HUES64 (cell line): ENCODE data around the gene VWA3B.
A peak's percentile ranks its signal among the peaks of the same experiment; 100 is the strongest.

Experiments
- H3K27ac ChIP-seq: 2 replicates; pipeline ENCODE4 v1.7.0; 2013; ENCODE audit warnings: low read depth, low read length, inconsistent platforms
- H3K27me3 ChIP-seq: 2 replicates; pipeline ENCODE4 v1.6.1; 2013; ENCODE audit warnings: mild to moderate bottlenecking, low read length; ENCODE audit not compliant: insufficient read depth
- H3K36me3 ChIP-seq: 2 replicates; pipeline ENCODE4 v1.6.1; 2013; ENCODE audit warnings: mild to moderate bottlenecking, low read length; ENCODE audit not compliant: insufficient read depth
- H3K4me1 ChIP-seq: 2 replicates; pipeline ENCODE4 v1.6.1; 2013; ENCODE audit warnings: mild to moderate bottlenecking, low read length, moderate library complexity; ENCODE audit not compliant: insufficient read depth
- H3K4me3 ChIP-seq: 2 replicates; pipeline ENCODE4 v1.5.1; 2013; ENCODE audit warnings: mild to moderate bottlenecking, low read length, moderate library complexity
- H3K9ac ChIP-seq: 2 replicates; pipeline ENCODE4 v1.6.1; 2013; ENCODE audit warnings: mild to moderate bottlenecking, low read depth, low read length
- H3K9me3 ChIP-seq: 2 replicates; pipeline ENCODE4 v1.6.1; 2013; ENCODE audit warnings: low read depth, low read length; ENCODE audit not compliant: insufficient read depth
- WGBS: fragments of 150-250, 120-280 bp; methylation state at CpG from one replicate; pipeline ENCODE4 v1.1.7; 2013; ENCODE audit warnings: missing lambda C conversion rate; 5-methylcytosine and 5-hydroxymethylcytosine counted together

VWA3B gene

DNA sequence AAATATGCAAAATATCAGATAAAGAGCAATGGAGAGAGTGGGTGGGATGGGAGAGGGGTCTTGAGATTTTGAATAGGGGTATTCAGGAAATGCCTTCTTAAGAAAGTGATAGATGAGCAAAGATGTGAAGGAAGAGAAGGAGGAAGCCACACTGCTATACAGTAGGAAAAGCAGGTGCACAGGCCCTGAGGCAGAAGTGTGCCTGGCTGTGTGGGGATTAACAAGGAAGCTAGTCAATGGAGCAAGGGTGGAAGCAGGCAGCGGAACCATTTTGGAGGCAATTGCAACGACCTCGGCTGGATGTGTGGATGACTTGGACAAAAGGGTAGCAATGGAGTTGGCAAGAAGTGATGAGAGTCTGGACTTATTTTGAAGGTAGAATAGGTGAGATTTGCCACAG lies 248.3 kb downstream of the VWA3B start:
- no peak overlapping the region for H3K9ac ChIP-seq
- H3K36me3 ChIP-seq, result no peaks in the 10 kb centered on the region
- no peak overlapping the region for H3K4me3 ChIP-seq
- H3K9me3 ChIP-seq, result no peaks in the 10 kb centered on the region; the same call in 1 of the 2 replicates
- peak overlapping the region; percentile 69; the same call in 1 of the 2 replicates for H3K27ac ChIP-seq
- peaks cover 8% of the 10 kb centered on the region; the same call in 1 of the 2 replicates for H3K27me3 ChIP-seq
- 60% methylated on average over 3 of the region's 3 CpGs for whole genome bisulfite sequencing
- peaks cover 21% of the 10 kb centered on the region for H3K4me1 ChIP-seq

DNA sequence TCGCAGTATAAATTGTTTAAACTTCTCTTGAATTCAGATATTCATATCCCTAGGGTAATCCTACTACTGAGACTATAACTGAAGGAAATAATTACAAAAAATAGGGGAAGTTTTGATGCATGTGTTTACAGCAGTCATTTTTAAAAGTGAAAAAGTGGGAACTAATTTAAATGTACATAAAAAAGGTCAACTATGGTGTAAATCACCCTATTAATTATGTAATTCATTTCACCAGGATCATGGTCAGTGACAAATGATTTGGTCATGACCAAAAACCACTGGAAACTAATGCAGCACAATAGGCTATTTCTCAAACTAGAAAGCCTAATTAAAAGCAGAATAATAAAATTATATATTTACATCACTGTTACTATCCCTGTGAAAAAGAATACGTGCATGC lies 254.3 kb downstream of the VWA3B start:
- peaks cover 48% of the 10 kb centered on the region for H3K27me3 ChIP-seq
- no peak overlapping the region for H3K4me3 ChIP-seq
- no peak overlapping the region for H3K27ac ChIP-seq
- H3K9me3 ChIP-seq, result no peaks in the 10 kb centered on the region; the same call in 1 of the 2 replicates
- H3K36me3 ChIP-seq, result no peaks in the 10 kb centered on the region
- no peaks in the 10 kb centered on the region; the same call in 1 of the 2 replicates for H3K4me1 ChIP-seq
- H3K9ac ChIP-seq, result no peak overlapping the region
- no CpG with 5 or more reads among the region's 2 CpGs for WGBS

DNA sequence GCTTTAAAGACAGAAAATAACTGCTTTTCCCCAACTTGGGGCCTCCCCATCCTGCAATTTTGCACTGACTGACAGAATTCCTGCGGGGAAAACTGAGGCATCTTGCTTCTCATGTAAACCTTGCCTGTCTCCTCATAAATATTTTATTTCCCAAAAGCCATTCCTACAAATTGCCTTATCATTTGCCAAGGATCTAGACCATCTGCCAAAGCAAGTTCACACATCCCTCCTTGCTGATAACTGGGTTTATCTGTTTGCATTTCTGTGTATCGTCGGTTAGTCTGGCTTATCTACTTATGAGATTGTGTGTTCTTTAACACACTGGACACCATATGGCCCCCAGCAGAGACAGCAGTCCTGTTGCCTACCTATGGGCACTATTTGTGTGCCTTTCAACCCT lies 256.3 kb downstream of the VWA3B start:
- Histone ChIP-seq H3K4me1 (peaks cover 6% of the 10 kb centered on the region; the same call in 1 of the 2 replicates), H3K4me3 (no peak overlapping the region), H3K9me3 (no peaks in the 10 kb centered on the region; the same call in 1 of the 2 replicates), H3K36me3 (no peaks in the 10 kb centered on the region), H3K27ac (no peak overlapping the region), H3K9ac (no peak overlapping the region), H3K27me3 (peaks cover 66% of the 10 kb centered on the region)
- WGBS, result 88% methylated on average over 3 of the region's 3 CpGs

DNA sequence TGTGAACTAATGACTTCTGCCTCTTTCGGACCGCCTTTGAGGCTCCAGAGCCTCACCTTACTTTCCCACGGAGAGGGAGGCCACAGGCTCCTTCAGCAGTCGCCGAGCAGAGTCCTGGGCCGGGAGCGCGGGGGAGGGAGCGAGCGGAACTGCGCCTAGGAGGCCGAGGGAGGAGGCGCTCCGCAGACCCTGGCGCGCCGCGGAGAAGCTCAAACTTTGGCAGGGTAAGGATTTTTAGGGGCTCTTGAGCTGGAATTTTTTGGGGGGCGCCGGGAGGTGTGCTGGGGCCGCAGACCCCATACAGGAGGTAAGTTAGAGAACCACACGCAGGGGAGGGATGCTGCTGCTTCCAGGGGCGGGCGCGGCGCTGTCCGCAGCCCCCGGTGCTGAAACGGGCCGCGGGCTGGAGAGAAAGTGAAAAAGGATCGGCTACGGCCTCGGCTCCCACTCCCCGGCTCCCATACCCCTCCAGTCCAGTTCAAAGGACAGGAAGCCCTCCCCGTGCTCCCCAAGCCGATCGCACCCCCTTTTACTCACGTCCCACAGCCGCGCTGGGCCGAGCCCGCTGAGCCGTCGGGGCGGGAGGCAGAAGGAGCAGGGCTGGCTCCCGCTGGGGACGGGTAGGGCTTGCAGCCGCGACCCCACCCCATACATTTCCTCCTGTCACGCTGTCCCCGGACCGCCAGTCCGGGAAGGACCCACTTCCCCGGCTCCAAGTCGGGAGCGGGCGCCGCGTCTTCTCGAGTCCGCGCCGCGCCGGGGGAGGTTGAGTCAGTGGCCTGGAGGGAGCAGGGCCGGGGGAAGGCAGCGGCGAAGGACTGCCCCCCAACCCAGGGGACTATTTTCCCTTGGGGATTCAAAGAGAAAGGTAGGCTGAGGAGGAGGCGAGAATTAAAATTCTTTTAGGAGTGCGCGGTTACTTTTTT lies 259.6 kb downstream of the VWA3B start, which contains the start of gene CNGA3:
CNGA3 (plus strand) TSS at position 146 of the 926 bp plus-strand sequence. CDS start 23,520 bp downstream, outside the sequence.
- no peaks in the 10 kb centered on the region for H3K36me3 ChIP-seq
- under 1% methylated on average over 72 of the region's 72 CpGs for WGBS
- peaks cover 6% of the 10 kb centered on the region; the same call in 1 of the 2 replicates for H3K4me1 ChIP-seq
- H3K4me3 ChIP-seq, result peak within 1 kb of the TSS; percentile 48
- peaks cover 87% of the 10 kb centered on the region for H3K27me3 ChIP-seq
- H3K9me3 ChIP-seq, result peaks cover 3% of the 10 kb centered on the region; the same call in 1 of the 2 replicates
- no peak within 1 kb of the TSS for H3K9ac ChIP-seq
- no peak within 1 kb of the TSS for H3K27ac ChIP-seq

DNA sequence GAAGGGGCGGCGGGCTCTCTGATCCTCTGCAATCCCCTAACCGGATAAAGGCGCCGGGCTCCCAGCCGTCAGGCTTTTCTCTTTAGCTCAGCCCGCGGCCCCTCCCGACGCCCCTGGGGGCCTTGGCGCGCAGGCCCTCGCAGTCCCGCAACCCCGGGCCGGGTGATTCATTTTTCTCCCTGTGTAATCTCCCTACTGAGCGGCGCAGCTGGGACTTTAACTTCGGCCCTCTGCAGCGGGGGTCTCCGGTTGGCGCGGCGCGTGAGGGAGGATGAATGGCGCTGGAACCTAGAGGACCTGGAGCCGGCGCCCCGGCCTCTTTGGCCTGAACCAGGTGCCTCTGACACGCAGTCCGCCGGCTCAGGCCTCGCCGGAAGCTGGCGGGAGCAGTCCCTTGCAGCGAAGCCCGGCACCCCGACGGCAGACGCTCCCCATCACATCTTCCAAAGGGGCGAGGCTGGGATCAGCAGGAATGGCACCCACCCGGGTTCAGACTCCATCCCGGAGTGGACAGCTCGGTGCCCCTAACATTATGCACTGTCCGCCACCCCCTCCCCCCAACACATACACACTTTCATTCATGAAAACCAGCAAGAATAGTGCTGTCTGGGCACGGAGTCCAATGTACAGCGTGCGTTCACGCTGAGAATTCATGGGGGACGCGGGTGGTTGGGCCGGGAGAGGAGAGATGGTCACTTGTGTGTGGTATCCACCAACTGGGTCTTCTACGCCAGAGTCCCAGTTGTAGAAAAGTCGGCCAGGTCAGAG lies 260.5 kb downstream of the VWA3B start:
- Histone ChIP-seq H3K9me3 (peaks cover 3% of the 10 kb centered on the region; the same call in 1 of the 2 replicates), H3K27ac (no peak overlapping the region), H3K36me3 (no peaks in the 10 kb centered on the region), H3K4me1 (peaks cover 6% of the 10 kb centered on the region; the same call in 1 of the 2 replicates), H3K27me3 (peaks cover 79% of the 10 kb centered on the region), H3K4me3 (peak overlapping the region; percentile 48), H3K9ac (no peak overlapping the region)
- 6% methylated on average over 54 of the region's 54 CpGs for WGBS

DNA sequence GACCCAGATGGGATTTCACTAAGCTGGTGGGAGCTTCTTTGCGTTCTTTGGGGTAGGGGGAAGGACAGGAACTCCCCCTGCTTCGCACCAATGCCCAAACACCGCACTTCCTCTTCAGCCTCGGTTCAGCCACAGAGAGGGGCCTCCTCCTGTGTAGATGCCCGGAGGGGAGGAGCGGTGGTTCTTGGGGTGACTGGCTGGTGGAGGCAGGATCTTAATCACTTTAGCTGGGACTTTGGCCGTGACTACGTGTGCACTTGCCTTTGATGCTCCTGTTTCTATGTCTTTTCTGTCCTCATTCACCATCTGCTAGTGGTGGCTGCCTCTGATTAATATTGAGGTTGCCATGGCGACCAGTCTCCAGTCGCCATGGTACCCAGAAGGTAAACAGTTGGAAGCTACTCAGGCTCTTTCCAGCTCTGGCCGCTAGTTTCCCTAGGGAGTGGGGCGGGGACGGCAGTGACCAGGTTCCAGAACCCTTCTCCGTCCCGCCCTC lies 261.1 kb downstream of the VWA3B start:
- Histone ChIP-seq H3K27ac (no peak overlapping the region), H3K9me3 (peaks cover 3% of the 10 kb centered on the region; the same call in 1 of the 2 replicates), H3K4me3 (peak overlapping the region; percentile 48), H3K27me3 (peaks cover 73% of the 10 kb centered on the region), H3K36me3 (no peaks in the 10 kb centered on the region), H3K9ac (no peak overlapping the region), H3K4me1 (peaks cover 6% of the 10 kb centered on the region; the same call in 1 of the 2 replicates)
- WGBS, result 9% methylated on average over 12 of the region's 15 CpGs

DNA sequence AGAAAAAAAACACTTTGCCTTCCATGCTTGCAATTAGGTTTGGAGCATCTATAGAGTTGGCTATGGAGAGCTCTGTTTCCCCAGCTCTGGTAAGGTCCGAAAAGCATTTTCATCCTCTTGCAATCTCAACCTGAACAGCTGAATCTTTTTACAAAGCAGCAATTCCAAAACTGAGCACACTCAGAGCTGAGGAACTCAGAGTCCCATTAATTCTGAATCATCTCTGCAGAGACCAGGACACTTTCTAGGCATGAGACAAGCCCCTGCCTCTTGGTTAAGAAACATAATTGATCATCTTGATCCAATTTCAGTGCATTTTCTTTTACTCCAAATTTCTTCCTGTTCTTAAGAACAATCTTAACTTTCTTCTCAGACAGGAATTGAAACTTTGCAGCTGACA lies 263.4 kb downstream of the VWA3B start:
- Histone ChIP-seq H3K27ac (no peak overlapping the region), H3K9me3 (peaks cover 3% of the 10 kb centered on the region; the same call in 1 of the 2 replicates), H3K4me3 (no peak overlapping the region), H3K4me1 (peaks cover 6% of the 10 kb centered on the region; the same call in 1 of the 2 replicates), H3K9ac (no peak overlapping the region), H3K36me3 (no peaks in the 10 kb centered on the region), H3K27me3 (peaks cover 50% of the 10 kb centered on the region)
- WGBS, result 84% methylated on average over 1 of the region's 1 CpG

DNA sequence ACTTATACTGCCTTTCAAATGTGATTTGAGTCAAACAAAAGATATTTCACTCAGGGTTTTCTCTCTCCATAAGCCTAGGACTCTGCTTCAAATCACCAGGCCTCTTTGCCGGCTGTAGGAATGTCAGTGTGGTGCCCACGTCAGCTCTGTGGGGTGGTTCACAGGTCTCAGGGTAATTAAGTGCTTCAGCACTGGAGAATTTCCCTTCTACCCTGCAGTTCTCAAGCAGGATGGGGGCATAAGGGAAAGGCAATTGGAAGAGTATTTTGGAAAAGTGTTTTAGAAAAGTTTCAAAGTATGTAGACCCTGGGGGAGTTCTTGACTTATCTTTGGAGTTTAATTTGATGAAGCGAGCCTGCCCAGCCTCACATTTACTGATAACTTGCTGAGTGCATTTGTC lies 268.9 kb downstream of the VWA3B start:
- Histone ChIP-seq H3K9ac (no peak overlapping the region), H3K27ac (no peak overlapping the region), H3K4me3 (no peak overlapping the region), H3K36me3 (no peaks in the 10 kb centered on the region), H3K27me3 (no peaks in the 10 kb centered on the region), H3K4me1 (no peaks in the 10 kb centered on the region), H3K9me3 (peaks cover 3% of the 10 kb centered on the region; the same call in 1 of the 2 replicates)
- 80% methylated on average over 3 of the region's 3 CpGs for WGBS

DNA sequence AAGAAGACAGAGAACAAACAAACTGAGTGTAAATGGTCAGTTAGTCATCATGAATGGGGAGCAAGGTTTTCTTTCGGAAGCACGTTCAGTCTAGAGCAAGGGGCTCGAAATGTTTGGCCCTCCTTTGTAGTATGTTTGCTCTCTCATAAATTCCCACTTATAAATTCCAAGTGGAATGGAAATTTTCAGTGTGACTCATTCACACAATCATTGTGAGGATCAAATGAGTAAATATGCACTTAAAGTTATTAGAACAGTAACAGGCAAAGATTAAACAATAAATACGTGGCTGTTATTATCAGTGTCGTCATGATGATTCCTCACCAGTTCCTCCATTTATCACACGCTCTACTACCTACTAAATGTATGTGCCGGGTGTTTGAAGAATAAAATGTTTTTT lies 269.8 kb downstream of the VWA3B start:
- Histone ChIP-seq H3K27me3 (no peaks in the 10 kb centered on the region), H3K4me1 (no peaks in the 10 kb centered on the region), H3K9me3 (no peaks in the 10 kb centered on the region), H3K27ac (no peak overlapping the region), H3K4me3 (no peak overlapping the region), H3K36me3 (no peaks in the 10 kb centered on the region), H3K9ac (no peak overlapping the region)
- over 99% methylated on average over 6 of the region's 7 CpGs for WGBS

DNA sequence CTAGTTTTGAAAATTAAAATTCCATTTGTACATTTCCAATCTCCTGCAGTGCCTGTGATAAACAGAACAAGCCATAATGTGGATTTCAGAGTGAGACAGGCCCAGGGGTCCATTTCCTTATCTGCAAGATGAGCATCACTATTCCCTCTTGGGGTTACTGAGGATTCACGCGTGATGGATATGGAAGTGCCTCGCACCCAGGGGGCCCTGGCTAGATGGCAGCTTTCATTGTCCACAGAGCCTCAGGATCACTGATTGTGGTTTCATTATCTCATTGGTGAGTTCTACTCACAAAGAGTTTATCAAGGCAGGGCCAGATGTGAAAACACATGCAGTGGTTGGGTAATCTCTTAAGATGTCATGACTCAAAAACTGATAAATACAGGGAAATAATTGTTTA lies 270.9 kb downstream of the VWA3B start:
- H3K27ac ChIP-seq, result no peak overlapping the region
- H3K9ac ChIP-seq, result no peak overlapping the region
- H3K4me1 ChIP-seq, result no peaks in the 10 kb centered on the region
- H3K4me3 ChIP-seq, result no peak overlapping the region
- H3K27me3 ChIP-seq, result no peaks in the 10 kb centered on the region
- WGBS, result 91% methylated on average over 3 of the region's 3 CpGs
- no peaks in the 10 kb centered on the region for H3K9me3 ChIP-seq
- no peaks in the 10 kb centered on the region for H3K36me3 ChIP-seq
